ENCODE results near the gene WDR49.

WDR49 gene

GRCh38 chr3:167487556-167487955 lies 166.2 kb downstream of the WDR49 start:
- DNase-seq (ENCODE audit: low spot score): no peak

- no peak for DNase-seq (ENCODE audit: low spot score)
Measured at GRCh38 chr3:167484551-167484950, 169.2 kb downstream of the WDR49 start.

GRCh38 chr3:167483708-167484475 lies 169.8 kb downstream of the WDR49 start:
- no peak for DNase-seq (ENCODE audit: low spot score)

DNA sequence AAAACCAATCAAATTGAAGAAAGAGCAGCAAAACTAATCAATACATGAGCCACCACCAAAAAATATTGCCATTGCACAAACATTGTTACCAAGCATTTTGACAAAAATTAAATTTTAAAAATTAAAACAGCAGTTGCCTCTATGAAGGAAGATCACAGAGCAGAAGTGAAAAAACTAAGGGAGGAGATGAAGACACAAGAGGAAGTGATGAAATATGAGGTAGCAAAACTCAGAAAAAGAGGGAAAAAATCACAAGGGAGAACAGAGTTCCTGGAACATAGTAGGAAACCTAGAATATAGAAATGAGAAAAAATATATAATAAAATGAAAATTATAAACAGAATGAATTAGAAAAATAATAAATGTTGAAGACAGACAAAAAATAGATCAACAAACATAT lies 172.6 kb downstream of the WDR49 start:
- no peak for DNase-seq (ENCODE audit: low spot score)

GRCh38 chr3:167480748-167481147 lies 173.0 kb downstream of the WDR49 start:
- no peak for DNase-seq (ENCODE audit: low spot score)

- DNase-seq (ENCODE audit: low spot score): no peak
Measured at GRCh38 chr3:167473863-167474262, 179.9 kb downstream of the WDR49 start, which contains the start of gene SERPINI2. SERPINI2 (minus strand) TSS chr3:167474042; CDS start chr3:167471834, 2,208 bp downstream.

GRCh38 chr3:167469381-167469780 lies 184.4 kb downstream of the WDR49 start:
- DNase-seq (ENCODE audit: low spot score): no peak

DNA sequence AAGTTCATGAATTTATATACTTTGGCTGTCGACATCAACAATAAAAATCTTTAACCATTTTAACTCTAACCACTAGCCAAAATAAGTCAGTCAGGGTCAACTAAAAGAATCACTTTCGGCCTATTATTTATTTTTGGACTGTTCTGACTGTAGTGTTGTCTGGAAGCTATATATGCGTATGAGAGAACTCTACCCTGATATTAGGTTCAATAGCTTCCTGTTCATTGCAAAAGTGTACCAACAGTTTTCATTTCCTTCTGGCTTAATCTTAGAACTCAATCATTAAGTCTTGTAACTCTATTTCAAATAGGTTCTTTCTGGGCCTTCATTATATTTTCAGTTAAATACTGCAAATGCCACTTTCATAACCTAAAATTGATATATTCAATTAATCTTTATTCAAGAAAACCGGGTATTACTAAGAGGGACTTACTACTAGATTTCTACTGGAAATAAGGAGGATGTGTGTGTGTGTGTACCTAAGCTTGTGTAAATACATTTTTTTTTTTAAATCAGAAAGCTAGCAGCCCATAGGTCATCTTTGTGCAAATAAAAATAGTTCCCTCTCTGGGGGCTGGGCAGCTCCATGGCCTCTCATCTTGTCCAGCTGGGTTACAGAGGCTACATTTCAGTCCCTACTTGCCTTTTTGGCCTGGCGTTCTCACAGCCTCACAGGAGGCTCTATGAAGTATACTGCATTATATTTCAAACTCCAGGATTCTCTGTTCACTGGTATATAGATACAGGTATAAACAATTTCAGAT lies 185.7 kb downstream of the WDR49 start:
- no peak for DNase-seq (ENCODE audit: low spot score)

- no peak for DNase-seq (ENCODE audit: low spot score)
Measured at GRCh38 chr3:167466966-167467365, 186.8 kb downstream of the WDR49 start.

DNA sequence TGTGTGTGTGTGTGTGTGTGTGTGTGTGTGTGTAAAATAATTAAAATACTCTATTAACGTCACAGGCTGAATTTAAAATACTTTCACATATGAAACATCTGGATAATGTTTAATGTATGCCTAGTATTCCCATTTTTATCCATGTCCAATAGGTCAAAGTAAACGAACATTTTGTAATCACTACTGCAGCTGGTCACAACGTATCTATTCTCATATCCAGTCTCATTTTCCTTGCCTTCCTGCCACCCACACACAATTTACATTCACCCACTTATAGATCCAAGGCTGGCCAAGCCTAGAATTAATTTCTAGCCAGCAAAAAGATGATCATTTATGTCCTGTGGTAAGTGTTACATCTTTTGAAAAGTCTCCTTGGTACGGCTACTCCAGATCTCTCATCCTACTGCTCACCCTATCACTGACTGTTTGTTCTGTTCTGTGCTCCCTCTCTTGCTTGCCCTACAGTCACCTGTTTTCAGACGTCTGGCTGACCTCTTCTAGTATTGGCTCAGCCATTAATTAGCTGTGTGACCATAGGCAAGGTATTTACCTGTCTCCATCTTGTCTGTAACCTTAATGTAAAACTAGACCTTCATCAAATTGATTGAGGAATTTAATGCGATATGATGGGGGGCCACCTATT lies 197.5 kb downstream of the WDR49 start:
- DNase-seq (ENCODE audit: low spot score): no peak

DNA sequence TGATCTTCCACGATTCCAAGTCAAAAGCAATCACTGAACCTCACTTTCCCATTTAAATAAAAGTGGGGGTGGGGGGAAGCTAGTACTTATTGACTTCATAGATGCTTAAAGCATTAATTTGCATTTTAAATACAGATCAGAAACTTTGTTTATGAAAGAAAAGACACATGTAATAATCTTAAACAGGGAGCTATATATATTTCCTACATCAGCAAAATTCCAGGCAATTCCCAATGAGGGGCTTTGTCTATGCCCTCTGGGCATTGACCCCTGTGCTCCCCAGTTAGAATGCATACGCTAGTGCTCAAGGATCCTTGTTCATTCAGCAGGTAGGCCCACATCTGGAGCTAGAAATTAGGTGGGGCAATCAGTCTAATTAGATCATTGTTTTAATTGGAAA lies 199.9 kb downstream of the WDR49 start:
- no peak for DNase-seq (ENCODE audit: low spot score)

GRCh38 chr3:167451282-167451681 lies 202.5 kb downstream of the WDR49 start:
- no peak for DNase-seq (ENCODE audit: low spot score)

- DNase-seq (ENCODE audit: low spot score): no peak
Measured at GRCh38 chr3:167450675-167451074, 203.1 kb downstream of the WDR49 start.

GRCh38 chr3:167450195-167450594 lies 203.5 kb downstream of the WDR49 start:
- no peak for DNase-seq (ENCODE audit: low spot score)

DNA sequence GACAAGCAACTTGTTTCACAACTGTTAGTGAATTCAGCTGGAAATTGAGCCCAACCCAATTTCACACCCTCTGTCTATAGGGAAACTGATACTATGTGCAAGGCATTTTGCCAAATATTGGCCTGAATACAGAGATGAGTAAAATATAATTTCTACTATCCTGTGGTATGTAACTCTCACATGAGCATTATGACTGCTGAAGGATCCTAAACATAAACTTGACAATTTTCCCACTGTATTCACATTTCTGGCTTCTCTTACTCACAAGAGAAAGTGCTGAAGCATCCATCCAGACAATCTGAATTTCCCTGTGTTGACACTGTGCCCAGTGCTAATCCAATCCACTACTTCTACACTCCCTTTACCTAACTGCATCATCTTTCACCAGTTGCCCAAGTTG lies 208.3 kb downstream of the WDR49 start:
- DNase-seq (ENCODE audit: low spot score): no peak

DNA sequence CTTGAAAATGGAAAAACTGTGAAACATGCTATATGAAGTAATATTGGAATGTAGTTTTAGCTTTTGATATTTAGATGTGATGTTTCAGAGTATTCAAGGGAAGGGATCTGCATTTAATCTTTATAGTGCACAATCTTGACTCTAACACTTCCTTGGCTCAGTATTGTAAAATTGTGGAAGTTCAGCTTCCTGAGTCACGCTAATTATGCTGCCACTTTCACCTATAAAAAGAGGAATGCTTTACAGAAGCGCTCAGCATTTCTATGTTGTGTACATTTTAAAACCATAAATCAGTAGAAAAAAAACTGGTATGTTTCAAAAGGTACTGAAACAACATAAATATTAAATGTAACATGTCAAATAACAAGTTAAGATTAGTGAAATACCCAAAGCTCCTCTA lies 212.5 kb downstream of the WDR49 start:
- DNase-seq (ENCODE audit: low spot score): no peak

- no peak for DNase-seq (ENCODE audit: low spot score)
Measured at GRCh38 chr3:167437428-167438139, 216.2 kb downstream of the WDR49 start.

Data from CD4-positive, alpha-beta T cell treated with Interleukin-6 at 100 ng/mL for 8 hours (primary cell).